ENCODE results near the gene COL20A1.
"Not testable (repeated sequence)": the region's sequence is repeated elsewhere in the genome, so short reads cannot be mapped to it uniquely, and the experiment has no call there.

The COL20A1 gene

GRCh38 chr20:63292904-63293303 lies at the start of gene COL20A1:
COL20A1 (plus strand) TSS chr20:63293186; CDS start chr20:63295108, 1,922 bp downstream.
- DNase-seq (ENCODE audit: low read depth in 2 of 3, low spot score in 2 of 3), result no peak

GRCh38 chr20:63243604-63244247 lies 49.3 kb upstream of the COL20A1 start:
- DNase-seq (ENCODE audit: low read depth in 2 of 3, low spot score in 2 of 3), result no peak

- no peak for DNase-seq (ENCODE audit: low read depth in 2 of 3, low spot score in 2 of 3)
These were observed 48.5 kb upstream of the COL20A1 start for GRCh38 chr20:63244468-63244867.

- DNase-seq (ENCODE audit: low read depth in 2 of 3, low spot score in 2 of 3), result no peak
These were observed 46.3 kb upstream of the COL20A1 start for GRCh38 chr20:63246490-63247288.

GRCh38 chr20:63247671-63248228 lies 45.2 kb upstream of the COL20A1 start:
- DNase-seq (ENCODE audit: low read depth in 2 of 3, low spot score in 2 of 3), result no peak

GRCh38 chr20:63248835-63249591 lies 44.0 kb upstream of the COL20A1 start:
- DNase-seq (ENCODE audit: low read depth in 2 of 3, low spot score in 2 of 3), result no peak

- no peak for DNase-seq (ENCODE audit: low read depth in 2 of 3, low spot score in 2 of 3)
These were observed 43.1 kb upstream of the COL20A1 start for GRCh38 chr20:63249891-63250290.

- DNase-seq (ENCODE audit: low read depth in 2 of 3, low spot score in 2 of 3), result not testable (repeated sequence)
These were observed 41.6 kb upstream of the COL20A1 start for GRCh38 chr20:63251350-63251749.

- DNase-seq (ENCODE audit: low read depth in 2 of 3, low spot score in 2 of 3), result no peak
These were observed 40.7 kb upstream of the COL20A1 start for GRCh38 chr20:63252284-63252711.

GRCh38 chr20:63253065-63253437 lies 39.9 kb upstream of the COL20A1 start:
- DNase-seq (ENCODE audit: low read depth in 2 of 3, low spot score in 2 of 3), result no peak

GRCh38 chr20:63253438-63254231 lies 39.4 kb upstream of the COL20A1 start:
- DNase-seq (ENCODE audit: low read depth in 2 of 3, low spot score in 2 of 3), result no peak

GRCh38 chr20:63254232-63254605 lies 38.8 kb upstream of the COL20A1 start, which contains the start of gene NKAIN4:
NKAIN4 (minus strand) TSS chr20:63254463; CDS start chr20:63254450, 13 bp downstream.
- no peak for DNase-seq (ENCODE audit: low read depth in 2 of 3, low spot score in 2 of 3)

- DNase-seq (ENCODE audit: low read depth in 2 of 3, low spot score in 2 of 3), result no peak
These were observed 38.2 kb upstream of the COL20A1 start for GRCh38 chr20:63254606-63255384.

- no peak for DNase-seq (ENCODE audit: low read depth in 2 of 3, low spot score in 2 of 3)
These were observed 36.9 kb upstream of the COL20A1 start for GRCh38 chr20:63255931-63256704.

- DNase-seq (ENCODE audit: low read depth in 2 of 3, low spot score in 2 of 3), result no peak
These were observed 36.0 kb upstream of the COL20A1 start for GRCh38 chr20:63256954-63257353.

GRCh38 chr20:63257629-63258028 lies 35.4 kb upstream of the COL20A1 start:
- DNase-seq (ENCODE audit: low read depth in 2 of 3, low spot score in 2 of 3), result no peak

GRCh38 chr20:63258781-63259180 lies 34.2 kb upstream of the COL20A1 start:
- DNase-seq (ENCODE audit: low read depth in 2 of 3, low spot score in 2 of 3), result no peak

- DNase-seq (ENCODE audit: low read depth in 2 of 3, low spot score in 2 of 3), result no peak
These were observed 33.1 kb upstream of the COL20A1 start for GRCh38 chr20:63259734-63260460.

Data from activated CD8-positive, alpha-beta memory T cell treated with anti-CD3 and anti-CD28 coated beads for 48 hours (primary cell).